ACC112 (cell line): Measurements from ENCODE around the gene RDH12.

ENCODE experiments used
- H2AFZ ChIP-seq: fragments of 200-600 bp; sonication (generic); one replicate; pipeline ENCODE4 v1.6.0; 2017; ENCODE audit warnings: antibody characterized with exemption, low read length; ENCODE audit not compliant: unreplicated experiment
- H3K27ac ChIP-seq: fragments of 200-600 bp; sonication (generic); 2 replicates; pipeline ENCODE4 v1.5.1; 2014; ENCODE audit warnings: low read depth, mild to moderate bottlenecking, antibody characterized with exemption, low read length, moderate library complexity
- H3K27me3 ChIP-seq: fragments of 200-600 bp; sonication (generic); 2 replicates; pipeline ENCODE4 v1.6.1; 2014; ENCODE audit warnings: mild to moderate bottlenecking, antibody characterized with exemption, low read length, moderate library complexity, mixed read lengths; ENCODE audit not compliant: insufficient read depth
- H3K36me3 ChIP-seq: fragments of 200-600 bp; sonication (generic); 2 replicates; pipeline ENCODE4 v1.6.1; 2016; ENCODE audit warnings: mild to moderate bottlenecking, antibody characterized with exemption, low read length, moderate library complexity, mixed read lengths; ENCODE audit not compliant: insufficient read depth
- H3K4me1 ChIP-seq: fragments of 200-600 bp; sonication (generic); one replicate; pipeline ENCODE4 v1.6.1; 2016; ENCODE audit warnings: low read length, mixed read lengths; ENCODE audit not compliant: insufficient read depth, unreplicated experiment, control insufficient read depth
- H3K4me3 ChIP-seq: fragments of 200-600 bp; sonication (generic); 2 replicates; pipeline ENCODE4 v1.5.1; 2014; ENCODE audit warnings: mild to moderate bottlenecking, low read depth, low read length
- H3K79me2 ChIP-seq: fragments of 200-600 bp; sonication (generic); one replicate; pipeline ENCODE4 v1.6.0; 2016; ENCODE audit warnings: low read length; ENCODE audit not compliant: control insufficient read depth, unreplicated experiment, insufficient read depth

RDH12 gene

GRCh38 chr14:67675219-67675582 lies 26.5 kb upstream of the RDH12 start:
- H3K27me3 ChIP-seq: no peaks in the 10 kb centered on the region
- peak overlapping the region; percentile 75 for H3K4me3 ChIP-seq
- H3K4me1 ChIP-seq: peaks cover 16% of the 10 kb centered on the region
- H2AFZ ChIP-seq: peak overlapping the region; percentile 83
- peak overlapping the region; percentile 92 for H3K27ac ChIP-seq
- H3K36me3 ChIP-seq: peaks cover 11% of the 10 kb centered on the region; the same call in 1 of the 2 replicates
- peaks cover 37% of the 10 kb centered on the region for H3K79me2 ChIP-seq

- Histone ChIP-seq H3K27ac (no peak overlapping the region), H3K4me1 (peaks cover 22% of the 10 kb centered on the region), H3K36me3 (peaks cover 24% of the 10 kb centered on the region), H3K27me3 (no peaks in the 10 kb centered on the region), H3K79me2 (peaks cover 20% of the 10 kb centered on the region), H3K4me3 (no peak overlapping the region), H2AFZ (no peak overlapping the region)
Observed at GRCh38 chr14:67679006-67679405, 22.7 kb upstream of the RDH12 start.

DNA sequence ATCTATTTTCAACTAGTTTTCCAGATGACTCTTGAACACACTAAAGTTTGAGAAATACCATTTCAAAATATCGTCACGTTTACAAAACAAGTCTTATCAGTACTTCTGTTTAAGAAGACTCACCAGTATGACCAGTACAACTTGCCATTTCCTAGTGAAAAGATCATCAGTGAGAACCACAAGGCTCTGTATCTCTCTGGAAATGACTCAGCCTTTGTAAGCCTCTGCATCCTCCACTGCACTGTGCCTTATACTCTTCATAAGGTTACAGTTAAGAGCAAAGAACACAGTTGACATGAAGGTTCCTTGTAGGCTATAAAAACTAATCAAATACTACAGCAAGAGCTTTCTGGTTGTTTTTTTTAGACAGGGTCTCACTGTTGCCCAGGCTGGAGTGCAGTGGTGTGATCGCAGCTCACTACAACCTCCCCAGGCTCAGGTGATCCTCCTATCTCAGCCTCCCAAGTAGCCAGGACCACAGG lies 21.5 kb upstream of the RDH12 start:
- Histone ChIP-seq H3K4me3 (0 out of 2 replicates have a peak overlapping the region, but pooled peaks have one; percentile 11), H3K27ac (peak overlapping the region; percentile 81), H3K27me3 (no peaks in the 10 kb centered on the region), H2AFZ (no peak overlapping the region), H3K79me2 (peaks cover 17% of the 10 kb centered on the region), H3K36me3 (peaks cover 24% of the 10 kb centered on the region), H3K4me1 (peaks cover 22% of the 10 kb centered on the region)

DNA sequence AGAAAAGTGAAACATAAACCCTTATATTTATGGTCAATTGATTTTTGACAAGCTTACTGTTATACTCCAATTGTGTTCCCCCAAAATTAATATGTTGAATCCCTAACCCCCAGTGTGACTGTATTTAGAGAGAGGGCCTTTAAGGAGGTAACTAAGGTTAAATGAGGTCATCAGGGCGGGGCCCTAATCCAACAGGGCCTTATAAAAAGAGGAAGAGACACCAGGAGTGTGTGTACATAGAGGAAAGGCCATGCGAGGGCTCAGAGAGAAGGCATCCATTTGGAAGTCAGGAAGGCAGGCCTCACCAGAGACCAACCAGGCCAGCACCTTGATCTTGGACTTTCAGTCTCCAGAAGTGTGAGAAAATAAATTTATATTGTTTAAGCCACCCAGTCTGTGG lies 20.7 kb upstream of the RDH12 start:
- H3K36me3 ChIP-seq: peaks cover 25% of the 10 kb centered on the region
- H3K79me2 ChIP-seq: peaks cover 14% of the 10 kb centered on the region
- H3K4me1 ChIP-seq: peaks cover 17% of the 10 kb centered on the region
- no peak overlapping the region for H2AFZ ChIP-seq
- peak overlapping the region; percentile 81 for H3K27ac ChIP-seq
- no peak overlapping the region for H3K4me3 ChIP-seq
- no peaks in the 10 kb centered on the region for H3K27me3 ChIP-seq

DNA sequence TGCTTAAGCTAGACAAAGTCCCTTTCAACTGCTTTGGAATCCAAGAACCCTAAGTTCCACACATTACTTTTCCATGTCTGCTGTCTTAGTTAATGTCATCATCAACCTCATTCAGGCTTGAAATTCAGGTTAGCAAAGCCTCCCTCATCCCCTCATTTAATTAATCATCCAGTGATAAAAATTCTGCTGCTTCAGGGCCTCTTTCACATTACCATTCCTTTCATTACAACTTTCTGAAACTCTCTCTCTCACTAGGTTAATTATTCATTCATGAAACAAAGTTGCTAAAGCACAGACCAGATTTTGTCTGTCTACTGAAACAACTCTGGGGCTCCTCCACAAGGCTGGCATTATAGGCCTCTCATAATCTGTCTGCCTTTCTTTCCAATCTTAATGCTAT lies 17.8 kb upstream of the RDH12 start:
- Histone ChIP-seq H3K4me1 (peaks cover 17% of the 10 kb centered on the region), H3K4me3 (no peak overlapping the region), H2AFZ (no peak overlapping the region), H3K79me2 (peaks cover 14% of the 10 kb centered on the region), H3K36me3 (peaks cover 34% of the 10 kb centered on the region), H3K27me3 (no peaks in the 10 kb centered on the region), H3K27ac (no peak overlapping the region)

DNA sequence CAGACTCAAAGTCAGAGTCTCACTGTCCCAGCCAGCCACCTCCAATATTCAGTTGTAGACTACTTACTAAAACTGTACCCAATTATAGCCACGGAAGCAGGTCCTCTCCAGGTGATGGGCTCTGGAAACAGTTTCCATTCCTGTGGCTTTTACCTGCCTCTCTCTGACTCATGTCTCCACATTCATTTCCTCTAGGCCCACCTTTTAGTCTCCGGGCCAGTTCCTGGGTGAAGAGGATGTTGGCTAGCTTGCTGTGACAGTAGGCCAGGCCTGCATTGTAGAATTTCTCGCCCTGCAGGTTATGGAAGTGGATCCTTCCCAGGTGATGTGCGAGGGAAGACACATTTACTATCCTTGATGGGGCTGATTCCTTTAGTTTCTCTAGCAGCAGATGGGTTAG lies 11.7 kb upstream of the RDH12 start:
- peaks cover 41% of the 10 kb centered on the region for H3K79me2 ChIP-seq
- H2AFZ ChIP-seq: no peak overlapping the region
- no peak overlapping the region for H3K4me3 ChIP-seq
- no peak overlapping the region for H3K27ac ChIP-seq
- peaks cover 55% of the 10 kb centered on the region for H3K36me3 ChIP-seq
- no peaks in the 10 kb centered on the region for H3K27me3 ChIP-seq
- H3K4me1 ChIP-seq: peaks cover 14% of the 10 kb centered on the region

DNA sequence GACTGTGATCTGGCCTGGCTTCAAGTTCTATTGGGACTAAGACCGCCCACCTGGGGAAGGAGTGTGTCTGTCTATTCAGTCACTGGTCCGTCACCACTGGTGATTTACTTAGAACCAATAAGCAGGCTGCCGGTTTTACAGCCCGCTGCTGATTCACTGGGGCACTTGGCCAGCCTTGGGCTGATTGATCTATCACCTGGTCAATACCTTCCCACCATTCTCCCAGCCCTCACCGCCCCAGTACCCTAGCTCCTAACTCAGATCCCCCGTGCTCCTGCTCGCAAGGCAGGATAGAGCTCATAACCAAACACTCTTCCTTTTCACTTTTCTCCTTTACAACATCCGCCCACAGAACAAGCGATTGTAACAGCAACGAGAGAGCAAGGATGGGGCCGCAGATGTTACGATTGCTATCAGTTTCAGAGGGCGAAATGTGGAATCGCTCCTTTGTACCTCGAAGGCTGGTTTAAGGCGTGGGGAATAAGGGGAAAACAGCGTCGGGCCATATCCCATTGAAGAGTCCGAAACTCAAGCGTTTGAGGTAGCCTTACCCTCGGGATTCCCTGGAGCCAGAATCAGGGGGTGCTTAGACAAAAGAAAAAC lies 6.8 kb upstream of the RDH12 start:
- Histone ChIP-seq H3K79me2 (peaks cover 47% of the 10 kb centered on the region), H3K27ac (peak overlapping the region; percentile 85), H2AFZ (peak overlapping the region; percentile 53), H3K4me1 (peaks cover 14% of the 10 kb centered on the region), H3K36me3 (peaks cover 28% of the 10 kb centered on the region; the same call in 1 of the 2 replicates), H3K4me3 (peak overlapping the region; percentile 96), H3K27me3 (no peaks in the 10 kb centered on the region)

GRCh38 chr14:67695394-67695949 lies 6.2 kb upstream of the RDH12 start, which contains the start of gene RDH11:
Gene RDH11, minus strand, starts transcription at chr14:67695764. Its CDS starts 61 bp downstream, at chr14:67695703.
- peaks cover 24% of the 10 kb centered on the region; the same call in 1 of the 2 replicates for H3K36me3 ChIP-seq
- H3K27ac ChIP-seq: peak within 1 kb of the TSS; percentile 85
- peak within 1 kb of the TSS; percentile 96 for H3K4me3 ChIP-seq
- H2AFZ ChIP-seq: peak within 1 kb of the TSS; percentile 64
- H3K79me2 ChIP-seq: peaks cover 43% of the 10 kb centered on the region
- H3K4me1 ChIP-seq: peaks cover 14% of the 10 kb centered on the region
- H3K27me3 ChIP-seq: no peaks in the 10 kb centered on the region

DNA sequence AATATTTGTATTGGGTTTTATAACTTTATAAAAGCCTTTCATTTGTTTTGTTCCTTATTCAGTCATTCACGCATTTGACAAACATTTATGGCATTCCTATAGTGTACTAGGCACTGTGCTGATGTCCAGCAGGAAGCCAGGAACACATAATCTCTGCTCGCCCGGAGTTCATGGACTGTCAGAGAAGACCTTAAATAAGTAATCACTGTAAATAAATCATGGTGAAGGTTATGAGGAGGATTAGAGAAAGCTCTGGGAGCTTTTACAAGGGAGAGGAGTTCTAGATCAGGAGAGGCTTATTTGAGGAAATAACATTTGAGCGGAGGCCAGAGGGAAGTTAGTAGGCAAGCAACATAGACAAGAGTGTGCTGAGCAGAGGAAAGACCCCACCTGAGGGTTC lies 4.7 kb upstream of the RDH12 start:
- Histone ChIP-seq H3K79me2 (peaks cover 32% of the 10 kb centered on the region), H3K36me3 (peaks cover 9% of the 10 kb centered on the region; the same call in 1 of the 2 replicates), H3K27ac (no peak overlapping the region), H3K27me3 (no peaks in the 10 kb centered on the region), H3K4me1 (peaks cover 23% of the 10 kb centered on the region), H2AFZ (no peak overlapping the region), H3K4me3 (no peak overlapping the region)

DNA sequence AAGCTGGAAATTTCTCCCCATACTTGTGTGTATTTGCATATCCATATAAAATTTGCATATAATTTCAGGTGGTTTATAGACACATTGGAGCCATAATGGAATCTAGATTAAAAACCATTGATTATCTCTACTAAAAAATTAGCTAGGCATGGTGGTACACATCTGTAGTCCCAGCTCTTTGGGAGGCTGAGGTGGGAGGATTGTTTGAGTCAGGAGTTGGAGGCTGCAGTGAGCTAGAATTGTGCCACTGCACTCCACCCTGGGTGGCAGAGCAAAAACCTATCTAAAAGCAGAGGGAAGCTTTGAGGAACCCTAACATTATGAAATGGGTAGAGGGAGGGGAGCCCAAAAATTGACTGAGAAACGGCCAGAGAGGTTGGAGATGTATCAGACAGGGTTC lies 3.5 kb upstream of the RDH12 start:
- H2AFZ ChIP-seq: no peak overlapping the region
- no peaks in the 10 kb centered on the region for H3K27me3 ChIP-seq
- H3K36me3 ChIP-seq: 0 out of 2 replicates have a peak, but pooled peaks cover under 1% of the 10 kb centered on the region
- H3K4me1 ChIP-seq: peaks cover 18% of the 10 kb centered on the region
- no peak overlapping the region for H3K27ac ChIP-seq
- H3K4me3 ChIP-seq: no peak overlapping the region
- H3K79me2 ChIP-seq: peaks cover 22% of the 10 kb centered on the region

GRCh38 chr14:67703997-67704396 lies 2.3 kb downstream of the RDH12 start:
- H3K4me3 ChIP-seq: no peak overlapping the region
- H3K27ac ChIP-seq: no peak overlapping the region
- H2AFZ ChIP-seq: no peak overlapping the region

More at GRCh38 chr14:67703997-67704396, 2.3 kb downstream of the RDH12 start:
- Histone ChIP-seq H3K4me1 (peaks cover 8% of the 10 kb centered on the region), H3K79me2 (no peaks in the 10 kb centered on the region), H3K36me3 (0 out of 2 replicates have a peak, but pooled peaks cover 5% of the 10 kb centered on the region), H3K27me3 (no peaks in the 10 kb centered on the region)
